ENCODE measurements around the gene SPDYE1. TPM values are rescaled to one million over a fixed set of nuclear protein-coding genes. Genes with fewer than 3 reads are reported as not detected.

The SPDYE1 gene
- total RNA-seq, 1 donor from 2014 or later: not detected

GRCh38 chr7:44050121-44050914 lies 52.6 kb downstream of the SPDYE1 start:
- Histone ChIP-seq H3K4me1 (peaks cover 56% of the 10 kb centered on the region), H3K4me3 (no peak overlapping the region), H3K36me3 (peaks cover 0 to 58% of the 10 kb centered on the region in 2 donors), H3K9me3 (no peaks in the 10 kb centered on the region), H3K27ac (peak overlapping the region; percentile 9), H3K27me3 (no peaks in the 10 kb centered on the region)
- DNase-seq (ENCODE audit: extremely low spot score in 2 of 2): peak in 1 of 2 donors; percentile 61
- TF ChIP-seq, protein P1, sequence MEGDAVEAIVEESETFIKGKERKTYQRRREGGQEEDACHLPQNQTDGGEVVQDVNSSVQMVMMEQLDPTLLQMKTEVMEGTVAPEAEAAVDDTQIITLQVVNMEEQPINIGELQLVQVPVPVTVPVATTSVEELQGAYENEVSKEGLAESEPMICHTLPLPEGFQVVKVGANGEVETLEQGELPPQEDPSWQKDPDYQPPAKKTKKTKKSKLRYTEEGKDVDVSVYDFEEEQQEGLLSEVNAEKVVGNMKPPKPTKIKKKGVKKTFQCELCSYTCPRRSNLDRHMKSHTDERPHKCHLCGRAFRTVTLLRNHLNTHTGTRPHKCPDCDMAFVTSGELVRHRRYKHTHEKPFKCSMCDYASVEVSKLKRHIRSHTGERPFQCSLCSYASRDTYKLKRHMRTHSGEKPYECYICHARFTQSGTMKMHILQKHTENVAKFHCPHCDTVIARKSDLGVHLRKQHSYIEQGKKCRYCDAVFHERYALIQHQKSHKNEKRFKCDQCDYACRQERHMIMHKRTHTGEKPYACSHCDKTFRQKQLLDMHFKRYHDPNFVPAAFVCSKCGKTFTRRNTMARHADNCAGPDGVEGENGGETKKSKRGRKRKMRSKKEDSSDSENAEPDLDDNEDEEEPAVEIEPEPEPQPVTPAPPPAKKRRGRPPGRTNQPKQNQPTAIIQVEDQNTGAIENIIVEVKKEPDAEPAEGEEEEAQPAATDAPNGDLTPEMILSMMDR (IDR thresholded peaks at IDR 0.05): no peak
- intact Hi-C loops (cut with DNase I): no loop called here

DNA sequence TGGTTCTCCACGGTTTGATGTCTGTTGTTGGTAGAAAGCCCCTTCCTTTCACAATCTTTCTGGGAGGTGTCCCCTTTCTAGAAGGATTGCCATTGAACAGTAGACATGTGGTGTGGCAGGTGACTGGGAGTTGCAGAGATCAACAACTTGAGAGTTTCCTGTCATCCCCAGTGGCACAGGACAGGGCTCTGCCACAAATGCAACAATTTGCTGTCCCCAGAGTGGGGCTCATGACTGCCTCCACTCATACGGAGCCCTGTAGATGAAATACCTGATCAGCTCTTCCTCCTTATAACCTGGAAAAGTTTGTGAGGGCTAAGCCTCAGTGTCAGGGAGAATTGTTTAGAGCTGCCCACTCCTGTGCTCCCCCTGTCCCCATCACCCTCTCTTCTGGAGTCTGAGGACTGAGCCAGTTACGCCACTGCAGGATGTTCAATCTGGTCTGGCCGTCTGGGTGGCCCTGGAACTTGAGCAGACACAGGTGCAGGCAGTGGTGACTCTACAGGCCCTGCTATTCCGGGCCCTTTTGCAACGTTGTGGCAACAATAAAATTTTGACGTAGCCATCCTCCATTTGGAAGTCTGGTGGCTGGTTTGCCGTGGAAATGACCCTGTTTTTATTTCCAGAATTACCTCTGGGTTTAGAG lies 53.3 kb downstream of the SPDYE1 start:
- peaks cover 0 to 59% of the 10 kb centered on the region in 2 donors for H3K36me3 ChIP-seq
- TF ChIP-seq POLR2AphosphoS5 (IDR thresholded peaks at IDR 0.05; ENCODE audit: insufficient read depth in 1 of 2, low read depth in 1 of 2) (no peak), POLR2A (IDR thresholded peaks at IDR 0.05) (no peak)
- TF ChIP-seq, protein P1 (IDR thresholded peaks at IDR 0.05): no peak
- intact Hi-C loops (cut with DNase I): no loop called here
- no peaks in the 10 kb centered on the region for H3K9me3 ChIP-seq
- DNase-seq (ENCODE audit: extremely low spot score in 2 of 2): no peak
- peaks cover 49% of the 10 kb centered on the region for H3K4me1 ChIP-seq
- H3K27ac ChIP-seq: peak overlapping the region; percentile 25
- H3K27me3 ChIP-seq: no peaks in the 10 kb centered on the region
- H3K4me3 ChIP-seq: no peak overlapping the region

DNA sequence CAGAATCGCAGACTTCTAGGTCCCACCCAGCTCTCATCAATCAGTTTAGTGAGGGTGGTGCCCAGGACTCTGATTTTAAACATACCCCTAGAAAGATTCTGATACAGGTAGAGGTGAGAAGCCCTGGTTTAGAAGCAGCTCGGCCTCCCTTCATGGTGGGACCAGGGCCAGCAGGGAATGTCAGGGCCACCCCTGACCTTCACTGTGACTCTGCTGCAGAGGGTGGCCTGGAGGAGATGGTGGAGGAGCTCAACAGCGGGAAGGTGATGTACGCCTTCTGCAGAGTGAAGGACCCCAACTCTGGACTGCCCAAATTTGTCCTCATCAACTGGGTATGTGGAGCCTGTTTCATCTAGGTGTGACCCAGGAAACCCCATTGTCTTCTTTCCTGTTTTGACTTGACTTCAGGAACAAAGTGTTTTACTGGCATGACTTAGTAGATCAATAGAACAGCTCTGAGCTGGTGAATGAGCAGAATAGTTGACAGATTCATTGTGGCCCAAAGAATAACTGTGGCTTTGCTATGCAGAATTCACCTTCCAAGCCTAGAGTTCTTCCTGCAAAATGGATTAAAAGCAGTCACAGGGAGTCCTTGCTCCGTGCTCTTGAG lies 54.0 kb downstream of the SPDYE1 start:
- Histone ChIP-seq H3K4me1 (peaks cover 42% of the 10 kb centered on the region), H3K36me3 (peaks cover 0 to 63% of the 10 kb centered on the region in 2 donors)
- intact Hi-C loops (cut with DNase I): no loop called here

GRCh38 chr7:44052771-44053365 lies 55.2 kb downstream of the SPDYE1 start:
- no peak for DNase-seq (ENCODE audit: extremely low spot score in 2 of 2)
- Histone ChIP-seq H3K27me3 (no peaks in the 10 kb centered on the region), H3K9me3 (no peaks in the 10 kb centered on the region), H3K4me1 (peaks cover 35% of the 10 kb centered on the region), H3K27ac (peak overlapping the region; percentile 25), H3K4me3 (no peak overlapping the region), H3K36me3 (peaks cover 0 to 72% of the 10 kb centered on the region in 2 donors)
- intact Hi-C loops (cut with DNase I): no loop called here
- TF ChIP-seq POLR2A (IDR thresholded peaks at IDR 0.05): no peak
- TF ChIP-seq, protein P1 (IDR thresholded peaks at IDR 0.05): no peak
- TF ChIP-seq POLR2AphosphoS5 (IDR thresholded peaks at IDR 0.05; ENCODE audit: insufficient read depth in 1 of 2, low read depth in 1 of 2): no peak

More for the DNA sequence above, 54.0 kb downstream of the SPDYE1 start:
- TF ChIP-seq, protein P1 (IDR thresholded peaks at IDR 0.05): no peak
- TF ChIP-seq POLR2A (IDR thresholded peaks at IDR 0.05) (no peak), POLR2AphosphoS5 (IDR thresholded peaks at IDR 0.05; ENCODE audit: insufficient read depth in 1 of 2, low read depth in 1 of 2) (no peak)
- Histone ChIP-seq H3K27me3 (no peaks in the 10 kb centered on the region), H3K4me3 (no peak overlapping the region), H3K9me3 (no peaks in the 10 kb centered on the region), H3K27ac (peak overlapping the region; percentile 25)
- DNase-seq (ENCODE audit: extremely low spot score in 2 of 2): no peak

All from vagina (tissue), 2 donors.